Stimulated activated CD8-positive, alpha-beta memory T cell treated with anti-CD3 and anti-CD28 coated beads, Interleukin-4, amount 100 ng/mL, for 48 hours (primary cell): Measurements from ENCODE around the gene LRRC56.
A peak's percentile ranks its signal among the peaks of the same experiment; 100 is the strongest.
"Not testable (repeated sequence)": the region's sequence is repeated elsewhere in the genome, so short reads cannot be mapped to it uniquely, and the experiment has no call there.

Source experiments
- DNase-seq: peaks from one replicate; pipeline ENCODE4 v3.0.0-alpha.2; 2020

Gene LRRC56

GRCh38 chr11:502288-503178 lies 34.8 kb upstream of the LRRC56 start:
- no peak for DNase-seq

GRCh38 chr11:503179-503981 lies 33.9 kb upstream of the LRRC56 start:
- peak; percentile 62 for DNase-seq

GRCh38 chr11:504053-504993 lies 33.0 kb upstream of the LRRC56 start:
- peak; percentile 42 for DNase-seq

- no peak for DNase-seq
These were observed 32.4 kb upstream of the LRRC56 start for GRCh38 chr11:504994-505344.

GRCh38 chr11:506238-506994 lies 30.9 kb upstream of the LRRC56 start:
- peak; percentile 98 for DNase-seq

GRCh38 chr11:506995-507726 lies 30.2 kb upstream of the LRRC56 start, which contains the start of gene RNH1:
Gene RNH1, minus strand, starts transcription at chr11:507242. Its CDS starts 5,080 bp downstream, at chr11:502162.
- peak; percentile 100 for DNase-seq

- DNase-seq: no peak
These were observed 29.4 kb upstream of the LRRC56 start for GRCh38 chr11:507727-508515.

GRCh38 chr11:508956-509355 lies 28.4 kb upstream of the LRRC56 start:
- no peak for DNase-seq

- DNase-seq: no peak
These were observed 24.3 kb upstream of the LRRC56 start for GRCh38 chr11:512761-513595.

- DNase-seq: no peak
These were observed 22.7 kb upstream of the LRRC56 start for GRCh38 chr11:514606-515005.

- DNase-seq: no peak
These were observed 22.2 kb upstream of the LRRC56 start for GRCh38 chr11:515131-515530.

- DNase-seq: no peak
These were observed 20.9 kb upstream of the LRRC56 start for GRCh38 chr11:516400-516799.

GRCh38 chr11:516918-517685 lies 20.2 kb upstream of the LRRC56 start:
- DNase-seq: not testable (repeated sequence)

- DNase-seq: peak; percentile 92
These were observed 18.7 kb upstream of the LRRC56 start for GRCh38 chr11:518463-519202.

GRCh38 chr11:520428-521176 lies 16.7 kb upstream of the LRRC56 start:
- no peak for DNase-seq

- no peak for DNase-seq
These were observed 16.1 kb upstream of the LRRC56 start for GRCh38 chr11:521177-521688.

- DNase-seq: no peak
These were observed 11.1 kb upstream of the LRRC56 start for GRCh38 chr11:526192-526591.
